SU-DHL-6 (cell line): ENCODE data around the gene APRT.
A peak's percentile ranks its signal among the peaks of the same experiment; 100 is the strongest.

Experiments
- H2AFZ ChIP-seq: fragments of 200-600 bp; sonication (generic); 2 replicates; pipeline ENCODE4 v1.6.1; 2014; ENCODE audit warnings: low read depth, mild to moderate bottlenecking, moderate library complexity, mixed read lengths, antibody characterized with exemption, low read length; ENCODE audit not compliant: severe bottlenecking
- H3F3A ChIP-seq: fragments of 200-600 bp; shearing (Covaris generic); 2 replicates; pipeline ENCODE4 v1.6.0; 2016; ENCODE audit warnings: antibody characterized with exemption, mild to moderate bottlenecking; ENCODE audit not compliant: insufficient read depth
- H3K27ac ChIP-seq: fragments of 200-600 bp; sonication (generic); 2 replicates; pipeline ENCODE4 v1.5.1; 2016; ENCODE audit warnings: low read depth, mild to moderate bottlenecking, low read length, moderate library complexity, mixed read lengths
- H3K27me3 ChIP-seq: fragments of 200-600 bp; sonication (generic), shearing (Covaris generic); 2 replicates; pipeline ENCODE4 v1.6.0; 2014; ENCODE audit warnings: mild to moderate bottlenecking, low read length
- H3K36me3 ChIP-seq: fragments of 200-600 bp; sonication (generic); 2 replicates; pipeline ENCODE4 v1.6.1; 2014; ENCODE audit warnings: mild to moderate bottlenecking, low read length, mixed read lengths
- H3K4me2 ChIP-seq: fragments of 300-600, 200-600 bp; shearing (Covaris generic), sonication (generic); 2 replicates; pipeline ENCODE4 v1.6.0; 2014; ENCODE audit warnings: low read length, low read depth, mild to moderate bottlenecking; ENCODE audit not compliant: poor library complexity, severe bottlenecking
- H3K4me3 ChIP-seq: fragments of 200-600 bp; sonication (generic); 2 replicates; pipeline ENCODE4 v1.5.1; 2014; ENCODE audit warnings: antibody characterized with exemption, low read length, mild to moderate bottlenecking, mixed read lengths; ENCODE audit not compliant: insufficient read depth, poor library complexity, severe bottlenecking
- H3K79me2 ChIP-seq: fragments of 200-600 bp; sonication (generic); 2 replicates; pipeline ENCODE4 v1.6.1; 2014; ENCODE audit warnings: mild to moderate bottlenecking, low read length, moderate library complexity; ENCODE audit not compliant: insufficient read depth
- H3K9ac ChIP-seq: fragments of 200-600 bp; sonication (generic); 2 replicates; pipeline ENCODE4 v1.7.0; 2014; ENCODE audit warnings: mild to moderate bottlenecking, low read length
- H3K9me2 ChIP-seq: fragments of 200-600 bp; sonication (generic); replicated peaks from 2 replicates; pipeline ENCODE4 v1.6.1; 2014; ENCODE audit warnings: low read length; ENCODE audit not compliant: insufficient read depth
- H3K9me3 ChIP-seq: fragments of 200-600 bp; sonication (generic); 2 replicates; pipeline ENCODE4 v1.6.1; 2014; ENCODE audit warnings: low read length, mixed read lengths; ENCODE audit not compliant: insufficient read depth
- H4K20me1 ChIP-seq: fragments of 200-600 bp; sonication (generic); 2 replicates; pipeline ENCODE4 v1.6.1; 2014; ENCODE audit warnings: low read depth, mild to moderate bottlenecking, antibody characterized with exemption, low read length, moderate library complexity, mixed read lengths
- CTCF ChIP-seq: fragments of 200-600 bp; sonication (generic); IDR thresholded peaks from one replicate; pipeline ENCODE4 v1.5.1; 2017; ENCODE audit warnings: antibody characterized with exemption, mild to moderate bottlenecking, low read length, moderate library complexity; ENCODE audit not compliant: insufficient read depth, poor library complexity, severe bottlenecking
- EZH2phosphoT487 ChIP-seq: fragments of 200-600 bp; sonication (generic), shearing (Covaris generic); conservative IDR thresholded peaks from 2 replicates; pipeline ENCODE4 v1.6.1; 2018; ENCODE audit warnings: mild to moderate bottlenecking, antibody characterized with exemption, low read length, moderate library complexity, mixed read lengths

Gene APRT

GRCh38 chr16:88804173-88804551, 7.6 kb downstream of the APRT start:
- H3K9me3 ChIP-seq: no peaks in the 10 kb centered on the region
- no peaks in the 10 kb centered on the region for H3K36me3 ChIP-seq
- H3K79me2 ChIP-seq: peaks cover 18% of the 10 kb centered on the region
- peak overlapping the region; percentile 97 for H3K4me3 ChIP-seq
- H2AFZ ChIP-seq: no peak overlapping the region
- peak overlapping the region; percentile 99 for H3K9ac ChIP-seq
- H3K9me2 ChIP-seq: no peaks in the 10 kb centered on the region
- H3K27ac ChIP-seq: peak overlapping the region; percentile 90
- H3K27me3 ChIP-seq: no peaks in the 10 kb centered on the region
- H3F3A ChIP-seq: peaks cover 26% of the 10 kb centered on the region
- peak overlapping the region; percentile 93 for H3K4me2 ChIP-seq
- TF ChIP-seq EZH2phosphoT487: no peak
- TF ChIP-seq CTCF: no peak
- no peaks in the 10 kb centered on the region for H4K20me1 ChIP-seq

DNA sequence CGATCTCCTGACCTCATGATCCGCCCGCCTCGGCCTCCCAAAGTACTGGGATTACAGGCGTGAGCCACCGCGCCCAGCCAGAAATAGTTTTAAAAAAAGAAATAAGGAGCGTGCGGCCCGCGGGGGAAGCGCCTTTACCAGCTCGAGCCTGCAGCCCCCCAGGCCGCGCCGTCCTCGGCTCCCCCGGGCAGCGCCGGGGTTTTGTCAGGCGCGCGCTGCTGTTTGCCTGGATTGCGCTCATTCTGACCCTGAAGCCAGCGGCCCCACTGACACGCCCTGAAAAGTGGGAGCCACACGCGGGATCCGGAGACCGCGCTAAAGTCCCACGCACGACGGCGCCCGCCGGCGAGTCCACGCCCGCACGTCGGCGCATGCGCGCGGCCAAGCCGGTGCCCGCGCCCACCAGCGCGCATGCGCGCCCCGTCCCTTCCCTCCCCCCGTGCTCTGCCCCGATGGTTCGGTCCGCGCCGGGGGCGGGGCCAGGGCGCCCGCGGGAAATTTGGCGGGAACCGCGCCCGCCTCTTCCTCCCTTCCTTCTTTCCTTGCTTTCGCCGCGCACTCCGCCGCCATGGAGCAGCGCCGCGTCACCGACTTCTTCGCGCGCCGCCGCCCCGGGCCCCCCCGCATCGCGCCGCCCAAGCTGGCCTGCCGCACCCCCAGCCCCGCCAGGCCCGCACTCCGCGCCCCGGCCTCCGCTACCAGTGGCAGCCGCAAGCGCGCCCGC, 8.3 kb downstream of the APRT start, which contains the start of gene CDT1:
CDT1 (plus strand) TSS at position 526 of the 724 bp plus-strand sequence; CDS start at position 569, 43 bp downstream.
- H3K4me3 ChIP-seq: peak within 1 kb of the TSS; percentile 97
- H4K20me1 ChIP-seq: no peaks in the 10 kb centered on the region
- peaks cover 19% of the 10 kb centered on the region for H3F3A ChIP-seq
- TF ChIP-seq EZH2phosphoT487: no peak
- TF ChIP-seq CTCF: no peak
- H3K4me2 ChIP-seq: peak within 1 kb of the TSS; percentile 93
- no peaks in the 10 kb centered on the region for H3K36me3 ChIP-seq
- peaks cover 18% of the 10 kb centered on the region for H3K79me2 ChIP-seq
- peak within 1 kb of the TSS; percentile 99 for H3K9ac ChIP-seq
- no peaks in the 10 kb centered on the region for H3K27me3 ChIP-seq
- peak within 1 kb of the TSS; percentile 90 for H3K27ac ChIP-seq
- no peak within 1 kb of the TSS for H2AFZ ChIP-seq
- no peaks in the 10 kb centered on the region for H3K9me2 ChIP-seq
- H3K9me3 ChIP-seq: no peaks in the 10 kb centered on the region

DNA sequence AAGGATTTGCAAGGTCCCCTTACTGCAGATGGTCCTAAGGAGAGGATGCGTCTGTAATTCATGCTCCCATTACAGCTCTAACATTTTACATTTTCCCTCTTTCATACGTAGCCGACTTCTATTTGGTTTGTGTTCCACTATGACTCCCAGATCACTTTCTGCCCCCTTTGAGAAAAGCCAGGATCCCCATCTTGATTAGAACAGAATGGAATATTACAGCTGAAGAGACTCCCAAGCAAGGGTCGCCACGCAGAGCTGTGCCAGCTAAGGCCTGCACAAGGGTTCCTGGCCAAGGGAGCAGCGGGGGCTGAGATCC, 11.5 kb downstream of the APRT start:
- TF ChIP-seq CTCF: no peak
- TF ChIP-seq EZH2phosphoT487: no peak
- H3K9me2 ChIP-seq: no peaks in the 10 kb centered on the region
- no peaks in the 10 kb centered on the region for H4K20me1 ChIP-seq
- H3K27me3 ChIP-seq: no peaks in the 10 kb centered on the region
- H3K9ac ChIP-seq: no peak overlapping the region
- no peak overlapping the region for H3K4me3 ChIP-seq
- H2AFZ ChIP-seq: no peak overlapping the region
- peaks cover 13% of the 10 kb centered on the region for H3F3A ChIP-seq
- H3K27ac ChIP-seq: no peak overlapping the region
- H3K9me3 ChIP-seq: no peaks in the 10 kb centered on the region
- peaks cover 12% of the 10 kb centered on the region for H3K79me2 ChIP-seq
- H3K4me2 ChIP-seq: no peak overlapping the region
- H3K36me3 ChIP-seq: no peaks in the 10 kb centered on the region
